Activated T-cell treated with anti-CD3 and anti-CD28 coated beads, Interleukin-2, amount 50 U/mL, for 24 hours (primary cell): Measurements from ENCODE around the gene DSE.

ENCODE experiments used
- DNase-seq: peaks from one replicate; pipeline ENCODE4 v3.0.0-alpha.2; 2020
- H3K27ac Mint-ChIP-seq: 2 replicates; pipeline ENCODE4 v1.8.0; 2020; ENCODE audit warnings: mild to moderate bottlenecking, mixed read lengths
- H3K27me3 Mint-ChIP-seq: 2 replicates; pipeline ENCODE4 v1.8.0; 2020; ENCODE audit warnings: mixed read lengths
- H3K36me3 Mint-ChIP-seq: 2 replicates; pipeline ENCODE4 v1.8.0; 2020; ENCODE audit warnings: low read depth, mixed read lengths
- H3K4me1 Mint-ChIP-seq: 2 replicates; pipeline ENCODE4 v1.8.0; 2020; ENCODE audit warnings: low read depth, mixed read lengths
- H3K4me3 Mint-ChIP-seq: 2 replicates; pipeline ENCODE4 v1.8.0; 2020; ENCODE audit warnings: mild to moderate bottlenecking, moderate library complexity, mixed read lengths
- H3K9me3 Mint-ChIP-seq: 2 replicates; pipeline ENCODE4 v1.8.0; 2020; ENCODE audit warnings: mixed read lengths

The DSE gene

DNA sequence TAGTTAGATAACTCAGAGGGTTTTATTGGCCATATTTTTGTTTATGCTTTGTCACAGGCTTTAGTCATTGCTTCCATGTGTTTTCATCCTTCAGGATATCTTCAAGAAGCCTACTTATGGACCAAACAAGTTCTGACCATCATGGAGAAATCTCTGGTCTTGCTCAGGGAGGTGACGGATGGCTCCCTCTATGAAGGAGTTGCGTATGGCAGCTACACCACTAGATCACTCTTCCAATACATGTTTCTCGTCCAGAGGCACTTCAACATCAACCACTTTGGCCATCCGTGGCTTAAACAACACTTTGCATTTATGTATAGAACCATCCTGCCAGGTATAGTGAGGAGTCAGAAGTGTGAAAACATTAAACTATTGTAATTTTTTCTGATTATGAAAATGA is 60.1 kb downstream of the DSE start:
- H3K36me3 Mint-ChIP-seq, result no peaks in the 10 kb centered on the region
- H3K27ac Mint-ChIP-seq, result no peak overlapping the region
- no peaks in the 10 kb centered on the region for H3K4me1 Mint-ChIP-seq
- no peaks in the 10 kb centered on the region for H3K27me3 Mint-ChIP-seq
- no peaks in the 10 kb centered on the region for H3K9me3 Mint-ChIP-seq
- no peak overlapping the region for H3K4me3 Mint-ChIP-seq
- no peak for DNase-seq

DNA sequence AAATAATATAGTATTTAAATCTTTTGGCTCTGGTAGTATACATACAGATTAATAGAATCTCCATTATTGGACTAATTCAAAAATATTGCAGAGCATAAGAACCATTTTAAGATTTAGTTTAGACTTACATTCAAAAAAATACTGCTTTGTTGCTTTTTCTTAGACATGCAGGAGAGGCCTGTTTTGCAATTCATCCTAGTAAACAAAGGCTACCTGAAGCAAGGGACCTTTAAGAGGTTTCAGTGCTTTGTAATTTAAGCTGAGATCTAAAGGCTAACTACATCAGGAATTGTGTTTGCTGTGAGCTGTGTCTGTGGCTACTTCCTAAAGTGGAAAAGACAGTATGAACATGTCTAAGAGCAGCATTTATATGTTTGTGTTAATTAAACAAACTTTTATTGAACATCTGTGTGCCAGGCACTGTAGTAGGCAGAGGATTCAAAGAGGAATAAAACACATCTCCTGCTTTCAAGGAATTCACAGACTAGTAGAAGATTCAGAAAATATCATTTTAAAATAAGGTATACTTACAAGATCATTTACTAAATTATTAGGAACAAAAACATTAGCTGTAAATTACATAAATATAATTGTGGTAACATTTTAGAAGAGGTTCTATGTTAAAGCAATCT is 61.3 kb downstream of the DSE start:
- H3K4me1 Mint-ChIP-seq, result no peaks in the 10 kb centered on the region
- H3K27me3 Mint-ChIP-seq, result no peaks in the 10 kb centered on the region
- H3K36me3 Mint-ChIP-seq, result no peaks in the 10 kb centered on the region
- H3K27ac Mint-ChIP-seq, result no peak overlapping the region
- H3K4me3 Mint-ChIP-seq, result no peak overlapping the region
- no peak for DNase-seq
- no peaks in the 10 kb centered on the region for H3K9me3 Mint-ChIP-seq

DNA sequence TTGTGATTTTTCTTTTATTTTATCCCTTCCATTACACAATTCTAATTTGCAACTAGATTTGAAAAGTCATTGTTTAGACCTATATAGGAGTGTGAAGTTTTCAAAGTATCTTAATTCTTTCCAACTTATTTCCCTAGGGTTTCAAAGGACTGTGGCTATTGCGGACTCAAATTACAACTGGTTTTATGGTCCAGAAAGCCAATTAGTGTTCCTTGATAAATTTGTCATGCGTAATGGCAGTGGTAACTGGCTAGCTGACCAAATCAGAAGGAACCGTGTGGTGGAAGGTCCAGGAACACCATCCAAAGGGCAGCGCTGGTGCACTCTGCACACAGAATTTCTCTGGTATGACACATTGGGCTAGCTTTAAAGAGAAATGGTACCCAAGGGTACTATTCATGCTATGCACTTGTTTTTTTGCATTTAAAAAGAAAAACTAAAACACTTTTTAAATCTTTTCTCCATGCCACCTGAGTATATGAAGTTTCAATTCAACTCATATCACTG is 62.5 kb downstream of the DSE start:
- H3K27ac Mint-ChIP-seq, result no peak overlapping the region
- no peak for DNase-seq
- no peaks in the 10 kb centered on the region for H3K27me3 Mint-ChIP-seq
- H3K9me3 Mint-ChIP-seq, result no peaks in the 10 kb centered on the region
- H3K36me3 Mint-ChIP-seq, result no peaks in the 10 kb centered on the region
- H3K4me1 Mint-ChIP-seq, result no peaks in the 10 kb centered on the region
- H3K4me3 Mint-ChIP-seq, result no peak overlapping the region

DNA sequence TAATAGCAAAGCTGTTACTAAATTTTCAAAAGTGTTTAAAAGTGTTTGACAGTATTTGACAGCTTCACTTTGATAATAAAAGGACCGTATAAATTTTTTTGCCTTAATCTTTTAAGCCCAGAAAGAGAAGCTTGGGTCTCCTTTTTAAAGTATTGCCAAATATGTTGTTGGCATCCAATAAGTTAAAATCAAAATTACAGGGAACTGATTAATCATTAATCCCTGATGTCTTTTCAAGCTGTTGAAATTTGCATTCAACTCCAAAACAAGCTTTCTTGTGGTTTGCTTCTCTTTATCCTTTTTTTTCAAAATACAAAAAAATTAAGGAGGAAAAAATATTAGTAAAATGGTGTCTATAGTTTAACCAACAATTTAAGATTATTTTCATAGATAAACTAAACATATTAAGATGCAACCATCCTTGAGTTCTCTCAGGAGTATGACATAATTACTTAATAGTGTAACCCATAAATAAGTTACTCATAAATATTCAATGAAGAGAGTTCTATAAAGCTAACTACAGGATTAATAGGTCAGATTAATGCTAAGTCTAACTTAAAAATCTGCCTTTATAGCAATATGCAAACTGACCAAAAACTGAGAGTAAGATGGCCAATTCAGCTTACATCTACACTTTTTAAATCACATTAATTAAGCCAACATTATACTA is 63.4 kb downstream of the DSE start:
- H3K36me3 Mint-ChIP-seq, result no peaks in the 10 kb centered on the region
- H3K27me3 Mint-ChIP-seq, result no peaks in the 10 kb centered on the region
- no peaks in the 10 kb centered on the region for H3K9me3 Mint-ChIP-seq
- no peak overlapping the region for H3K4me3 Mint-ChIP-seq
- no peak overlapping the region for H3K27ac Mint-ChIP-seq
- no peak for DNase-seq
- H3K4me1 Mint-ChIP-seq, result no peaks in the 10 kb centered on the region

DNA sequence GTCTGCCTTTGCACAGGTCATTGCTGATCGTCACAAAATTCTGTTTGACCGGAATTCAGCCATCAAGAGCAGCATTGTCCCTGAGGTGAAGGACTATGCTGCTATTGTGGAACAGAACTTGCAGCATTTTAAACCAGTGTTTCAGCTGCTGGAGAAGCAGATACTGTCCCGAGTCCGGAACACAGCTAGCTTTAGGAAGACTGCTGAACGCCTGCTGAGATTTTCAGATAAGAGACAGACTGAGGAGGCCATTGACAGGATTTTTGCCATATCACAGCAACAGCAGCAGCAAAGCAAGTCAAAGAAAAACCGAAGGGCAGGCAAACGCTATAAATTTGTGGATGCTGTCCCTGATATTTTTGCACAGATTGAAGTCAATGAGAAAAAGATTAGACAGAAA is 65.8 kb downstream of the DSE start:
- Mint-ChIP-seq H3K36me3 (no peaks in the 10 kb centered on the region), H3K4me3 (no peak overlapping the region), H3K9me3 (no peaks in the 10 kb centered on the region), H3K27me3 (no peaks in the 10 kb centered on the region), H3K4me1 (no peaks in the 10 kb centered on the region), H3K27ac (no peak overlapping the region)
- DNase-seq, result no peak

DNA sequence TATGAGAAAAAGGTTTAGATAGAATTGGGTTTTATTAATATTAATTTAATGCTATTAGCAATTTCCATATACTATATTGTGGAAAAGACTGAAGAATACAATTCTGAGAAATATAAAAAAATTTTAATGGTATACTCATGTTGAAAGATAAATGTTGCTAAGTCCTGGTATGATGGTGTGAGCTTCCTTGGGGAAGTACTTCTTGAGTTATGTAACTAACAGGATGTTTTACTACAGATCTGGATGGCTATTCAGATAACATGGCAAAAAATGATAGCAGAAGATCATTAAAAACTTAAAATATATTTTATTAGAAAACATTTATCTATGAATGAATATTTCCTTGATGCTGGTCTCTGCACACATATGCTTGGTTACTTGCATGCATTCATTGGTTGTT is 66.9 kb downstream of the DSE start:
- peaks cover 8% of the 10 kb centered on the region for H3K27me3 Mint-ChIP-seq
- DNase-seq, result no peak
- H3K27ac Mint-ChIP-seq, result no peak overlapping the region
- H3K9me3 Mint-ChIP-seq, result no peaks in the 10 kb centered on the region
- no peaks in the 10 kb centered on the region for H3K36me3 Mint-ChIP-seq
- no peak overlapping the region for H3K4me3 Mint-ChIP-seq
- H3K4me1 Mint-ChIP-seq, result no peaks in the 10 kb centered on the region

DNA sequence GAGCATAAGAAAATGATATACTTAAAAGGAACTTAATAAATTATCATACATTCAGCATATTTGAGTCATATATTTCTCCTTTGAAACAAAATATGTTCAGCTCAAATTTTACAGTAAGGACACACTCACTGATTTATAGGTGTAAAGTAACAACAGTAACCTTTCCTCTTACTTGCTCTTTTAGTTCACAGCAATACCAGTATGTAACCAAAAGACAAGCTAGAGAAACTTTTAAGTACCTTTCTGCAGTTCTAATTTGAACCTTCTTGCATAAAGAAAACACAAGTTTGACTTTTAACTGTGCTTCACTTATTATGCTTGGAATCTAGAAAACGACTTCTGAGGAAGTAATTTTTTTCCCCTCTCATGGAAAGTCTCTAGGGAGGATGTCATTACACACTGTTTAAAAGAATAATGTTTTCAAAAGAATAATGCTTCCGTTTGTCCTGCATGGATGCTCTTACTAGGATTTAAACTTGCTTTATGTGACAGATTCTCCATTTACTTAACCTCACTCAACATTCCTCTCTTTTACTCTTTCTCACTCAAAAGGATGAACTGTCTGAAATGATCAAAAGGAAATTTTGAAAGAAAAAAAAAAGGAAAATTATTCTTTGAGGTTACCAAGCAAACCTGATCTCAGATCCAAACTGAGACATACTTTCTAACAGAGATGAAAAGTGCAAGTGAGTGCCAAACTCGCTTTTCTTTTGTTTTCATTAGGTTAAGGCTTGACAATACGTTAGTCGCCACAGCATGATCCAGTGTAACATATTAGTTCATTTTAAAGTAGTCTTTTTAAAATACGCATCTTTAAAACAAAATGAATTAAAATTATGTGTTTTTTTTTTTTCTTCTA is 68.1 kb downstream of the DSE start:
- H3K4me1 Mint-ChIP-seq, result no peaks in the 10 kb centered on the region
- no peak for DNase-seq
- no peaks in the 10 kb centered on the region for H3K9me3 Mint-ChIP-seq
- peaks cover 8% of the 10 kb centered on the region for H3K27me3 Mint-ChIP-seq
- H3K36me3 Mint-ChIP-seq, result no peaks in the 10 kb centered on the region
- H3K4me3 Mint-ChIP-seq, result no peak overlapping the region
- H3K27ac Mint-ChIP-seq, result no peak overlapping the region

DNA sequence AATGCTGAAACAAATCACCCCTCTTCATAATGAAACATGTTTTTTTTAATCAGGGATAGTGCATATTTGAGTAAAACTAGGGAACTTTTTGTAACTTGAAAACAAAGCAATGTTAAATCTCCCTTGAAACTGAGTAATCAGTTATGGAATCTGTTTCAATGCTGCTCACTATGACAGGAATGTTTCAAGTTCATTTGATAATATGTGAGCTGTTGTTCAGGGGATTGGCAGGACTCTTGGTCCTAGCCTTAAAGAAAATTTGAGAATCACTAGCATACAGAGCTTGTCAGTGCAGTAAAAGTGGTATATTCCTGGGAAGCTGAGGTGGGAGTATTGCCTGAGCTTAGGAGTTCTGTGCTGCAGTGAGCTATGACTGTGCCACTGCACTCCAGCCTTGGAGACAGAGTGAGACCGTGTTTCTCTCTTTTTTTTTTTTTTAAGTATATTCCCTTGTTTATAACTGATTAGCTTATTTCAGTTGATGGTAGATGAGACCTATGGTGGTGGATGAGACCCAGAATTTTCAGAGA is 68.8 kb downstream of the DSE start:
- H3K27ac Mint-ChIP-seq, result no peak overlapping the region
- H3K36me3 Mint-ChIP-seq, result no peaks in the 10 kb centered on the region
- no peak overlapping the region for H3K4me3 Mint-ChIP-seq
- peaks cover 8% of the 10 kb centered on the region for H3K27me3 Mint-ChIP-seq
- peaks cover 4% of the 10 kb centered on the region for H3K4me1 Mint-ChIP-seq
- DNase-seq, result no peak
- H3K9me3 Mint-ChIP-seq, result no peaks in the 10 kb centered on the region

DNA sequence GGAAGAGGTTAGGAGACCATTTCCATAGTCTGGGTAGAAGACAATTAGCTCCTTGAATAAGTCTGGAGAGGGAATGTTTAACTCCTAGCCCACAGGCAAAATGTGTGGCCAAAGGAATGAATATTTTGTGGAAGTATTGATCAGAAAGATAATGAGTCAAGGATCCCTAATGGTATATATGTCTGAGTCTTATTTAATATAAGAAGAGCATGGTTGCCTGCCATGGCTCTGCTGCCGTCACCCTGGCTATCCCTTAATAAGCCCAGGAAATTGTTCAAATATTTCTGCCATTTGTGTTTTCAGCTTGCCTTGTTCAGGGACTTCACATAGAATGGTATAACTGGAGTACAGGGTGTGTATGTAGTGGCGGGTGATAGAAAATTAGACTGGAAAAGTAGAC is 72.4 kb downstream of the DSE start:
- no peaks in the 10 kb centered on the region for H3K36me3 Mint-ChIP-seq
- peaks cover 8% of the 10 kb centered on the region for H3K27me3 Mint-ChIP-seq
- no peak for DNase-seq
- peaks cover 13% of the 10 kb centered on the region for H3K4me1 Mint-ChIP-seq
- no peak overlapping the region for H3K27ac Mint-ChIP-seq
- no peaks in the 10 kb centered on the region for H3K9me3 Mint-ChIP-seq
- H3K4me3 Mint-ChIP-seq, result no peak overlapping the region

DNA sequence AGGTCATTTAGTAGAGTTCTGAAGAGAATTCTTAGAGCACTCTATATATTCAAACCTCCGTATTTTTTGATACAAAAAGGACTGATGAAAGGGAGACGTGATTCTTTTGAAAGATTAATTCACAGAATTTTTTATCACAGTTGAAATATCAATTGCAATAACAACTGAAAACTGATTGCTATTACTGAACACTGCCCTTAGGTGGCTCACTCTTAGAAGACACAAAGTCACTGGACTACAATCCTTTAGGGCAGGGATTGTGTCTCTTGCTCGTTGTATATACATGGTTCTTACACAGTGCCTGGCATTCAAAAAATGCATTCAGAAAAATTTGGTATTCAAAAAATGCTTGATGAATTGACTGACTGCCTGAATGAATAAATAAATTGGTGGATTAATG is 73.3 kb downstream of the DSE start:
- no peaks in the 10 kb centered on the region for H3K36me3 Mint-ChIP-seq
- H3K4me1 Mint-ChIP-seq, result peaks cover 13% of the 10 kb centered on the region
- no peak overlapping the region for H3K4me3 Mint-ChIP-seq
- no peaks in the 10 kb centered on the region for H3K9me3 Mint-ChIP-seq
- no peak overlapping the region for H3K27ac Mint-ChIP-seq
- no peak for DNase-seq
- peaks cover 8% of the 10 kb centered on the region for H3K27me3 Mint-ChIP-seq

DNA sequence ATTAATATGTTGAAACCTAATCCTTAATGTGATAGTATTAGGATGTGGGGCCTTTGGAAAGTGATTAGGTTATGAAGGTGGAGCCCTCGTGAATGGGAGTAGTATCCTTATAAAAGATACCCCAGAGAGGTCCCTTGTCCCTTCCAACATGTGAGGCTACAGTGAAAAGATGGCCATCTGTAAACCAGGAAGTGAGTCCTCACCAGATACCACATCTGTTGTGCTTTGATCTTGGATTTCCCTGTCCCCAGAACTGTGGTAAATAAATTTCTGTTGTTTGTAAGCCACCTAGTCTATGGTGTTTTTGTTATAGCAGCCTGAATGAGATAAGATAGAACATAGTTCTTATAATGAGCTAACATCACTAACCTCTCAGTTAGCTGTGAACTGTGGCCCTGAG is 73.8 kb downstream of the DSE start:
- no peaks in the 10 kb centered on the region for H3K36me3 Mint-ChIP-seq
- no peak overlapping the region for H3K4me3 Mint-ChIP-seq
- no peaks in the 10 kb centered on the region for H3K9me3 Mint-ChIP-seq
- no peak for DNase-seq
- H3K4me1 Mint-ChIP-seq, result peaks cover 13% of the 10 kb centered on the region
- peaks cover 10% of the 10 kb centered on the region for H3K27me3 Mint-ChIP-seq
- no peak overlapping the region for H3K27ac Mint-ChIP-seq

DNA sequence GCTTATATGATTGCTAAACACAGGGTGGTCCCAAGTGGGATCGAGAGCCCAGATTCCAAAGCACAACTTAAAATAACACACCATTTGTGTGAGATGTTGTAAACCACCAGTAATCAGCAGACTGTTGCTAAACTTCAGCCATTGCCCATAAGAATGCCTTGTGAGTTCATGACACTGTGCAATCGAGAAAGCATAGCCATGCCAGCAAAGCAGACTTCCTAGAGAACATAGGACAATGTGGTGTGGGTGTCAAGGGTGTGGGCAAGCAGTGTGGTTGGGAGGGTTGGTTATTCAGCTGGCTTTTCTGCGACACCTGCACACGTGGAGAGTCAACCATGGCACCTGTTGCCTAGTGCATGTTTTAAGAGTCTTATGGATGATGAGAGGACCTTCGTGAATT is 74.4 kb downstream of the DSE start:
- Mint-ChIP-seq H3K27ac (no peak overlapping the region), H3K27me3 (peaks cover 12% of the 10 kb centered on the region), H3K9me3 (no peaks in the 10 kb centered on the region), H3K4me3 (no peak overlapping the region), H3K4me1 (peaks cover 13% of the 10 kb centered on the region), H3K36me3 (no peaks in the 10 kb centered on the region)
- no peak for DNase-seq

DNA sequence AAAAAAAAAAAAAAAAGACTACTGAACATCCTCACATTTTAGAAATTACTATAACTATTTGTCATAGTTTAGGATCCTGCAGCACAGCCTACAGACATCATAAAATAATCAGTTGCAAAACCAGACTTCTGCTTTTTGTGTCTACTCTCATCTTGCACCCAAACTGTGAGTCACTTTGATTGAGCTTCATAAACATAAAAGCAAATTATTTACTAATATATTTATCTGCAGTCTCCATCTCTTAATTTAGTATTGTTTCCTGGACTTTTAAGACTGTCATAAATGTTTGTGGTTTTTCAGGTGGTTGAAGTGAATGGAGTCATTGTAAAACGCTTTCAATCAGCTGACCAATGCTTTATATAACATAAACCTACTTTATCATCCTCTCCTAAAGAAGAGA is 75.7 kb downstream of the DSE start:
- no peak for DNase-seq
- Mint-ChIP-seq H3K4me1 (peaks cover 21% of the 10 kb centered on the region), H3K9me3 (no peaks in the 10 kb centered on the region), H3K36me3 (no peaks in the 10 kb centered on the region), H3K27ac (no peak overlapping the region), H3K4me3 (no peak overlapping the region), H3K27me3 (peaks cover 12% of the 10 kb centered on the region)

DNA sequence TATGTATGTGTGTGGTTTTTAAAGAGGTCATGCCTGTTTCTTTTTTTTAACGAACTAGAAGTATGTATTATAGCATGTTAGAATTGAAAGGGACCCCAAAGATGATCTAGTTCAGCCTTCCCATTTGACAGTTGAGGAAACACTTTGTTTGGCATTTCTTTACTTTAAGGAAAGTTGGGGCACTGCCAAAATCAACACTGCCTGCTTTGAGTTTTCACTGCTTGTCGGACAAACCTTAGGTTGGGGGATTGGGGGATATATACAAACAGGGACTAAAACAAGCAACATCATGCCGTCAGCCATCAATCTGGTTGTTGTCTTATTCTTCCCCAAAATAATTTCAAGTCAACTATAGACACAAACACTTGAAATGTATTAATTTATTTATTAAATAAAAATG is 76.3 kb downstream of the DSE start:
- Mint-ChIP-seq H3K9me3 (no peaks in the 10 kb centered on the region), H3K36me3 (no peaks in the 10 kb centered on the region), H3K27ac (no peak overlapping the region), H3K4me1 (peaks cover 23% of the 10 kb centered on the region), H3K27me3 (peaks cover 10% of the 10 kb centered on the region), H3K4me3 (no peak overlapping the region)
- DNase-seq, result no peak
